Endothelial cell of umbilical vein (primary cell): ENCODE data around the gene PIGQ. TPM values are rescaled to one million over a fixed set of nuclear protein-coding genes. Genes with fewer than 3 reads are reported as not detected.

ENCODE experiments used
- BruUV-seq: library from RNA; stranded (reverse); fragments of 400-500 nt; replicated peaks from 2 replicates; lab custom pipeline; 2021; lab: Mats Ljungman, UMichigan
- CTCF ChIA-PET: fragments of 300-600, 350-600 bp; sonication (Branson Sonifier 250); formaldehyde crosslinking; loops from one replicate; lab custom pipeline; 2021; ENCODE audit warnings: antibody characterized with exemption, inconsistent platforms; lab: Charles Lee
- POLR2A ChIA-PET: fragments of 300-600, 350-600 bp; sonication (Branson Sonifier 250); formaldehyde crosslinking; loops from one replicate; lab custom pipeline; 2021; ENCODE audit warnings: antibody characterized with exemption, inconsistent platforms; lab: Charles Lee
- DNase-seq: peaks from one replicate; pipeline ENCODE4 v3.0.0-alpha.2; 2011; ENCODE audit warnings: low read depth, low spot score
- FAIRE-seq: peaks from 2 replicates; lab custom pipeline; 2011; peaks lifted over from hg19 to GRCh38; lab: Jason Lieb, UNC
- H2AFZ ChIP-seq: 2 replicates; pipeline ENCODE4 v1.6.0; 2012; ENCODE audit warnings: low read depth, low read length, control low read depth, inconsistent platforms
- H3K27ac ChIP-seq: 2 replicates; pipeline ENCODE4 v1.5.1; 2011; ENCODE audit warnings: low read depth, mild to moderate bottlenecking, control low read depth, low read length, moderate library complexity; ENCODE audit not compliant: insufficient read depth
- H3K27me3 ChIP-seq, 2 experiments: 2 replicates each; pipeline versions ENCODE4 v1.6.0 to v1.6.1; 2011; ENCODE audit warnings: low read length in 2 of 2, mixed read lengths in 1 of 2; ENCODE audit not compliant: control insufficient read depth in 2 of 2, insufficient read depth in 2 of 2
- H3K36me3 ChIP-seq, 2 experiments: 2 replicates in 1 of 2; 3 replicates in 1 of 2; pipeline ENCODE4 v1.5.1; 2011; ENCODE audit warnings: low read length in 2 of 2, mild to moderate bottlenecking in 1 of 2, moderate library complexity in 1 of 2; ENCODE audit not compliant: control insufficient read depth in 2 of 2, insufficient read depth in 2 of 2; ENCODE audit errors: extremely low read depth in 1 of 2
- H3K4me1 ChIP-seq: 3 replicates; pipeline ENCODE4 v1.5.1; 2011; ENCODE audit warnings: mild to moderate bottlenecking, low read length; ENCODE audit not compliant: control insufficient read depth, insufficient read depth; ENCODE audit errors: extremely low read depth
- H3K4me2 ChIP-seq: 2 replicates; pipeline ENCODE4 v1.6.1; 2011; ENCODE audit warnings: low read length, control low read depth, mixed read lengths; ENCODE audit not compliant: insufficient read depth
- H3K4me3 ChIP-seq, 3 experiments: fragments of 200-600 bp in 1 of 3; sonication (generic), shearing (Covaris generic) in 1 of 3; replicated peaks in 1 of 3; 2 replicates each; pipeline ENCODE4 v1.5.1; 2011 to 2016; ENCODE audit warnings: control low read depth in 3 of 3, low read length in 3 of 3, mild to moderate bottlenecking in 2 of 3, inconsistent platforms in 1 of 3, low read depth in 1 of 3, moderate library complexity in 1 of 3; ENCODE audit not compliant: insufficient read depth in 1 of 3
- H3K79me2 ChIP-seq: 2 replicates; pipeline ENCODE4 v1.6.0; 2012; ENCODE audit warnings: low read length, inconsistent platforms; ENCODE audit not compliant: control insufficient read depth, insufficient read depth
- H3K9ac ChIP-seq: replicated peaks from 2 replicates; pipeline ENCODE3; 2011; ENCODE audit warnings: low read length, control low read depth; ENCODE audit not compliant: insufficient read depth; ENCODE audit errors: extremely low read depth
- H3K9me1 ChIP-seq: replicated peaks from 3 replicates; pipeline ENCODE4 v1.6.0; 2011; ENCODE audit warnings: mild to moderate bottlenecking, low read length; ENCODE audit not compliant: control insufficient read depth, insufficient read depth; ENCODE audit errors: extremely low read depth
- H3K9me3 ChIP-seq: replicated peaks from 2 replicates; pipeline ENCODE4 v1.5.1; 2012; ENCODE audit warnings: low read length, inconsistent platforms; ENCODE audit not compliant: control insufficient read depth, insufficient read depth
- H4K20me1 ChIP-seq: replicated peaks from 2 replicates; pipeline ENCODE3; 2011; ENCODE audit warnings: mild to moderate bottlenecking, low read length; ENCODE audit not compliant: control insufficient read depth, insufficient read depth; ENCODE audit errors: extremely low read depth
- GATA2 ChIP-seq: IDR thresholded peaks from 2 replicates; pipeline ENCODE4 v1.7.0; 2011; ENCODE audit warnings: low read depth, mild to moderate bottlenecking, moderate library complexity, mixed read lengths, low read length; ENCODE audit not compliant: insufficient read length, insufficient read depth
- JUN ChIP-seq: IDR thresholded peaks from 2 replicates; pipeline ENCODE4 v1.6.1; 2011; ENCODE audit warnings: borderline replicate concordance, low read depth; ENCODE audit not compliant: insufficient read length, insufficient read depth
- POLR2AphosphoS5 ChIP-seq: IDR thresholded peaks from 2 replicates; pipeline ENCODE4 v1.6.1; 2012; ENCODE audit warnings: low read depth, mild to moderate bottlenecking, control low read depth, low read length, moderate library complexity; ENCODE audit not compliant: insufficient read depth
- dilution Hi-C: fragments of 300-500 bp; cut with MboI; formaldehyde crosslinking; loops from one replicate; pipeline ENCODE4 v1.15.0; 2019; ENCODE audit warnings: low sequenced_read_pairs; ENCODE audit not compliant: extremely low pct_ligation_motif_present
- intact Hi-C: fragments of 100-400 bp; cut with micrococcal nuclease; formaldehyde crosslinking; loops from one replicate; pipeline ENCODE4 v1.10.0; 2022
- polyA plus RNA-seq, 4 experiments: library from polyadenylated mRNA; depleted of rRNA in 3 of 4; stranded (reverse) in 3 of 4; unstranded in 1 of 4; fragments of >200 nt; gene quantifications; 2 replicates each; pipeline versions ENCODE4 v1.2.1 to v1.2.3, GENCODE V29; 2011 to 2012; ENCODE audit warnings: missing spikeins in 1 of 4
- total RNA-seq: library from RNA; stranded (reverse); gene quantifications from 2 replicates; pipeline ENCODE4 v1.2.3, GENCODE V29; 2021
- TF ChIP-seq, protein P1 (sequence below): IDR thresholded peaks from 2 replicates; pipeline ENCODE4 v1.6.1; 2011; ENCODE audit not compliant: insufficient read depth, insufficient read length
- TF ChIP-seq, protein P2 (sequence below), 2 donors: IDR thresholded peaks; 1 replicate in 1 of 2; 2 replicates in 1 of 2; pipeline ENCODE4 v1.5.1; 2011; ENCODE audit warnings: low read length in 2 of 2, mild to moderate bottlenecking in 2 of 2, moderate library complexity in 2 of 2, control low read depth in 1 of 2, inconsistent platforms in 1 of 2, low read depth in 1 of 2; ENCODE audit not compliant: insufficient read depth in 1 of 2; ENCODE audit errors: extremely low read depth in 1 of 2

The PIGQ gene
- total and polyA plus RNA-seq, 2 donors (not counting 3 experiments of a cell fraction or from before 2014, with no cell fraction given): 66.9 to 67.7 TPM

DNA sequence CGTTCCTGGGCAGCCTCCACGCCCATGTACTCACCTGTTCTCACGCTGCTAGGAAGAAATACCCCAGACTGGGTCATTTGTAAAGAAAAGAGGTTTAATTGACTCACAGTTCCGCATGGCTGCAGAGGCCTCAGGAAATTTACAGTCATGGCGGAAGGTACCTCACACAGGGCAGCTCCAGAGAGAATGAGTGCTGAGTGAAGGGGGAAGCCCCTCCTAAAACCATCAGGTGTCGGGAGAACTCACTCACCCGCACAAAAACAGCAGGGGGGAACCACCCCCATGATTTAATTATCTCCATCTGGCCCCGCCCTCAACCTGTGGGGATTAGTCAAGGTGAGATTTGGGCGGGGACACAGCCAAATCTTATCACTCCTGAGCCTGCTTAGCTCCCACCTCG, 38.3 kb downstream of the PIGQ start:
- ChIA-PET POLR2A (no interaction called here), CTCF (interaction anchor here (1.6 kb wide), 1 partner anchor 7 kb away, joined by 8 read pairs; no protein-coding TSS in a partner anchor)
- Histone ChIP-seq H3K27ac (no peak overlapping the region), H3K4me1 (no peaks in the 10 kb centered on the region), H3K9ac (no peak overlapping the region), H3K36me3 (no peaks in the 10 kb centered on the region), H3K4me3 (no peak overlapping the region), H3K79me2 (peaks cover 1% of the 10 kb centered on the region), H2AFZ (no peak overlapping the region), H3K9me1 (no peaks in the 10 kb centered on the region), H4K20me1 (no peaks in the 10 kb centered on the region), H3K4me2 (no peak overlapping the region), H3K9me3 (no peaks in the 10 kb centered on the region), H3K27me3 (no peaks in the 10 kb centered on the region)
- dilution Hi-C loops (no loop called here), intact Hi-C loops (no loop called here)
- TF ChIP-seq, protein P1, sequence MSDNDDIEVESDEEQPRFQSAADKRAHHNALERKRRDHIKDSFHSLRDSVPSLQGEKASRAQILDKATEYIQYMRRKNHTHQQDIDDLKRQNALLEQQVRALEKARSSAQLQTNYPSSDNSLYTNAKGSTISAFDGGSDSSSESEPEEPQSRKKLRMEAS: no peak
- TF ChIP-seq, protein P2, sequence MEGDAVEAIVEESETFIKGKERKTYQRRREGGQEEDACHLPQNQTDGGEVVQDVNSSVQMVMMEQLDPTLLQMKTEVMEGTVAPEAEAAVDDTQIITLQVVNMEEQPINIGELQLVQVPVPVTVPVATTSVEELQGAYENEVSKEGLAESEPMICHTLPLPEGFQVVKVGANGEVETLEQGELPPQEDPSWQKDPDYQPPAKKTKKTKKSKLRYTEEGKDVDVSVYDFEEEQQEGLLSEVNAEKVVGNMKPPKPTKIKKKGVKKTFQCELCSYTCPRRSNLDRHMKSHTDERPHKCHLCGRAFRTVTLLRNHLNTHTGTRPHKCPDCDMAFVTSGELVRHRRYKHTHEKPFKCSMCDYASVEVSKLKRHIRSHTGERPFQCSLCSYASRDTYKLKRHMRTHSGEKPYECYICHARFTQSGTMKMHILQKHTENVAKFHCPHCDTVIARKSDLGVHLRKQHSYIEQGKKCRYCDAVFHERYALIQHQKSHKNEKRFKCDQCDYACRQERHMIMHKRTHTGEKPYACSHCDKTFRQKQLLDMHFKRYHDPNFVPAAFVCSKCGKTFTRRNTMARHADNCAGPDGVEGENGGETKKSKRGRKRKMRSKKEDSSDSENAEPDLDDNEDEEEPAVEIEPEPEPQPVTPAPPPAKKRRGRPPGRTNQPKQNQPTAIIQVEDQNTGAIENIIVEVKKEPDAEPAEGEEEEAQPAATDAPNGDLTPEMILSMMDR (IDR thresholded peaks at IDR 0.05; ENCODE audit: extremely low read depth in 1 of 2, insufficient read depth in 1 of 2, low read depth in 1 of 2, low read length in 2 of 2): no peak
- TF ChIP-seq POLR2AphosphoS5: no peak
- FAIRE-seq (no peak), DNase-seq (no peak)
- no TSS peak for BruUV-seq

DNA sequence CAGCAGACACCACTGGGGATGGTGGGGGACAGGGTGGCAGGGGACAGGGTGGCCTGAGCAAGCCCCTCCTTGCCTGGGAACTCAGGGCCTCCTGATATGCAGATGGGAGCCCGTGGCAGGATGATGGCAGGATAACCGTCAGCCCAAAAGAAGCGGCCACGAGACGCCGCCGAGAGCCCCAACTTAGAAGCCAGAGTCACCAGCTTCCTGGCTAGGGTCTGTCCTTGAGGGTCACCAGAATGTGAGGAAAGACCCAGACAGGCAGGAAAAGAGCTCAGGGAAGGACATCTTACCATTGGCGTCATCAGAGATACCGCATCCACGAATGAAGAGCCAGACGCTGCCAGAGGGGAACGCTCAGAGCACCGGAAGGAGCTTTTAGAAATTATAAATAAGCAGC, 39.5 kb downstream of the PIGQ start:
- Histone ChIP-seq H4K20me1 (no peaks in the 10 kb centered on the region), H3K9ac (no peak overlapping the region), H3K9me1 (no peaks in the 10 kb centered on the region), H3K4me3 (no peak overlapping the region), H3K36me3 (no peaks in the 10 kb centered on the region), H3K4me2 (no peak overlapping the region), H2AFZ (no peak overlapping the region), H3K4me1 (no peaks in the 10 kb centered on the region), H3K27ac (no peak overlapping the region), H3K27me3 (no peaks in the 10 kb centered on the region), H3K9me3 (no peaks in the 10 kb centered on the region), H3K79me2 (peaks cover 1% of the 10 kb centered on the region)
- TF ChIP-seq, protein P1: no peak
- no peak for TF ChIP-seq POLR2AphosphoS5
- no peak for TF ChIP-seq GATA2
- no peak for TF ChIP-seq JUN
- TF ChIP-seq, protein P2 (IDR thresholded peaks at IDR 0.05; ENCODE audit: extremely low read depth in 1 of 2, insufficient read depth in 1 of 2, low read depth in 1 of 2, low read length in 2 of 2): no peak
- dilution Hi-C loops (no loop called here), intact Hi-C loops (no loop called here)
- no peak for DNase-seq
- POLR2A ChIA-PET: no interaction called here
- CTCF ChIA-PET: interaction anchor here (0.6 to 2.0 kb wide), 5 partner anchors 9 to 32 kb away, joined by 3 to 9 read pairs (median 3); partner anchors contain the start of gene RAB40C
- no TSS peak for BruUV-seq
- FAIRE-seq: no peak
